Naive thymus-derived CD4-positive, alpha-beta T cell (primary cell): Measurements from ENCODE around the gene WRAP73. TPM values are rescaled to one million over a fixed set of nuclear protein-coding genes. Genes with fewer than 3 reads are reported as not detected.

Source experiments
- ATAC-seq: fragments of 150-1000 bp; cut with Tn5 transposase; 2 replicates; pipeline ENCODE4 v1.10.0; 2021; ENCODE audit warnings: mild to moderate bottlenecking, moderate library complexity
- CTCF ChIA-PET: fragments of 350-600 bp; sonication (Branson Sonifier 250); formaldehyde crosslinking; loops from one replicate; lab custom pipeline; 2021; ENCODE audit warnings: antibody characterized with exemption; lab: Charles Lee
- POLR2A ChIA-PET: fragments of 350-600 bp; sonication (Branson Sonifier 250); formaldehyde crosslinking; loops from one replicate; lab custom pipeline; 2021; ENCODE audit warnings: antibody characterized with exemption, inconsistent platforms; lab: Charles Lee
- DNase-seq, 9 donors: peaks; one replicate each; pipeline versions ENCODE4 v3.0.0 to v3.0.0-alpha.2; 2020 to 2022; ENCODE audit warnings: mixed read lengths in 1 of 9
- H3K27ac ChIP-seq: one replicate; pipeline ENCODE4 v1.7.0; 2013; ENCODE audit warnings: mild to moderate bottlenecking, low read depth, low read length, moderate library complexity
- H3K27me3 ChIP-seq, 2 donors: one replicate each; pipeline ENCODE4 v1.7.0; 2013; ENCODE audit warnings: low read length in 2 of 2, mild to moderate bottlenecking in 2 of 2, moderate library complexity in 2 of 2; ENCODE audit not compliant: control insufficient read depth in 2 of 2, insufficient read depth in 2 of 2
- H3K36me3 ChIP-seq, 3 experiments: 1 replicate in 2 of 3; 2 replicates in 1 of 3; pipeline ENCODE4 v1.7.0; 2013; ENCODE audit warnings: low read length in 3 of 3, mild to moderate bottlenecking in 3 of 3, moderate library complexity in 1 of 3; ENCODE audit not compliant: insufficient read depth in 3 of 3, control insufficient read depth in 2 of 3
- H3K4me1 ChIP-seq, 2 donors: one replicate each; pipeline ENCODE4 v1.7.0; 2013; ENCODE audit warnings: low read length in 2 of 2, mild to moderate bottlenecking in 2 of 2, moderate library complexity in 1 of 2; ENCODE audit not compliant: control insufficient read depth in 2 of 2, insufficient read depth in 2 of 2
- H3K4me3 ChIP-seq: 2 replicates; pipeline ENCODE4 v1.7.0; 2013; ENCODE audit warnings: mild to moderate bottlenecking, low read length
- H3K9me3 ChIP-seq, 3 experiments: 1 replicate in 2 of 3; 2 replicates in 1 of 3; pipeline ENCODE4 v1.7.0; 2013; ENCODE audit warnings: low read length in 3 of 3; ENCODE audit not compliant: control insufficient read depth in 2 of 3
- H3K27ac Mint-ChIP-seq, 9 donors: one replicate each; pipeline ENCODE4 v1.8.0; 2020 to 2022; ENCODE audit warnings: mixed read lengths in 9 of 9, mild to moderate bottlenecking in 8 of 9, moderate library complexity in 5 of 9, inconsistent platforms in 2 of 9
- H3K27me3 Mint-ChIP-seq, 5 donors: one replicate each; pipeline ENCODE4 v1.8.0; 2021 to 2022; ENCODE audit warnings: mixed read lengths in 5 of 5, mild to moderate bottlenecking in 1 of 5
- H3K36me3 Mint-ChIP-seq, 5 donors: one replicate each; pipeline ENCODE4 v1.8.0; 2020 to 2022; ENCODE audit warnings: mixed read lengths in 5 of 5, mild to moderate bottlenecking in 3 of 5, inconsistent platforms in 1 of 5
- H3K4me1 Mint-ChIP-seq, 7 donors: one replicate each; pipeline ENCODE4 v1.8.0; 2020 to 2022; ENCODE audit warnings: mixed read lengths in 7 of 7, mild to moderate bottlenecking in 3 of 7, inconsistent platforms in 1 of 7
- H3K4me3 Mint-ChIP-seq, 10 donors: one replicate each; pipeline ENCODE4 v1.8.0; 2020 to 2022; ENCODE audit warnings: mild to moderate bottlenecking in 10 of 10, mixed read lengths in 10 of 10, moderate library complexity in 6 of 10, inconsistent platforms in 2 of 10
- H3K9me3 Mint-ChIP-seq, 11 donors: one replicate each; pipeline ENCODE4 v1.8.0; 2020 to 2022; ENCODE audit warnings: mixed read lengths in 11 of 11, mild to moderate bottlenecking in 4 of 11, inconsistent platforms in 1 of 11, moderate library complexity in 1 of 11
- intact Hi-C, 2 donors: fragments of 100-400 bp; cut with micrococcal nuclease; formaldehyde crosslinking; loops; one replicate each; pipeline ENCODE4 v1.15.1; 2023
- polyA plus RNA-seq, 2 donors: library from polyadenylated mRNA; unstranded; fragments of 300-500 nt; fragmentation: Illumina TruSeq; gene quantifications; one replicate each; pipeline ENCODE4 v1.2.3, GENCODE V29; 2021
- total RNA-seq, 6 experiments: library from RNA in 5 of 6; stranded (reverse) in 5 of 6; gene quantifications; 1 replicate in 5 of 6; 2 replicates in 1 of 6; pipeline ENCODE4 v1.2.3 and lab custom pipeline; 2021 to 2026

Gene WRAP73
- total and polyA plus RNA-seq, 7 experiments from 2014 or later = 25.5 to 42.0 (median 36.3) TPM

DNA sequence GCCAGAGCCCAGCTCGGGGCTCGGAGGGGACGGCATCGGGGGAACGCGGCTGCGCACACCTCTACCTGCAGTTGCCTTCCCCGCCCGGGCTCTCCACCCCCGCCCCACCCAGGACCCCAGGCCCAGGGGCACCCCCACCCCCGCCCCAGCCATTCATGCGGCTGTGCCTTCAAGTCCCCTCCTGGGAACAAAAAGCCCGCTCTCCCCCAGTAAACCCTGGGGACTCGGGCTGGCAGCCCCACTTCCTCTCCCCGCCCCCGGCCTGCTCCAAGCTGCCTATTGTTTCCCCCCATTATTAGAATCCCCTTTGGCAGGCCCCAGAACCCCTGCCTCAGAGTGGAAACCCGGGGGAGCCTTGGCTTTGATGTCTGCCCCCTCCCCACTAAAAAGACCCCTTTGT, 56.6 kb downstream of the WRAP73 start:
- DNase-seq (no peak), ATAC-seq (no peak)
- peaks cover 6 to 16% of the 10 kb centered on the region in 2 donors for H3K4me1 ChIP-seq
- no peak overlapping the region for H3K4me3 ChIP-seq
- Mint-ChIP-seq H3K4me3 (no peak overlapping the region), H3K27me3 (peaks cover 0 to 2% (median 0%) of the 10 kb centered on the region in 5 donors), H3K27ac (no peak overlapping the region), H3K36me3 (no peaks in the 10 kb centered on the region), H3K4me1 (peaks cover 9 to 17% (median 14%) of the 10 kb centered on the region in 7 donors), H3K9me3 (no peaks in the 10 kb centered on the region)
- no peak overlapping the region for H3K27ac ChIP-seq
- CTCF ChIA-PET = no interaction called here
- H3K27me3 ChIP-seq = no peaks in the 10 kb centered on the region
- POLR2A ChIA-PET = no interaction called here
- H3K36me3 ChIP-seq = no peaks in the 10 kb centered on the region
- no peaks in the 10 kb centered on the region for H3K9me3 ChIP-seq
- intact Hi-C loops = no loop called here

DNA sequence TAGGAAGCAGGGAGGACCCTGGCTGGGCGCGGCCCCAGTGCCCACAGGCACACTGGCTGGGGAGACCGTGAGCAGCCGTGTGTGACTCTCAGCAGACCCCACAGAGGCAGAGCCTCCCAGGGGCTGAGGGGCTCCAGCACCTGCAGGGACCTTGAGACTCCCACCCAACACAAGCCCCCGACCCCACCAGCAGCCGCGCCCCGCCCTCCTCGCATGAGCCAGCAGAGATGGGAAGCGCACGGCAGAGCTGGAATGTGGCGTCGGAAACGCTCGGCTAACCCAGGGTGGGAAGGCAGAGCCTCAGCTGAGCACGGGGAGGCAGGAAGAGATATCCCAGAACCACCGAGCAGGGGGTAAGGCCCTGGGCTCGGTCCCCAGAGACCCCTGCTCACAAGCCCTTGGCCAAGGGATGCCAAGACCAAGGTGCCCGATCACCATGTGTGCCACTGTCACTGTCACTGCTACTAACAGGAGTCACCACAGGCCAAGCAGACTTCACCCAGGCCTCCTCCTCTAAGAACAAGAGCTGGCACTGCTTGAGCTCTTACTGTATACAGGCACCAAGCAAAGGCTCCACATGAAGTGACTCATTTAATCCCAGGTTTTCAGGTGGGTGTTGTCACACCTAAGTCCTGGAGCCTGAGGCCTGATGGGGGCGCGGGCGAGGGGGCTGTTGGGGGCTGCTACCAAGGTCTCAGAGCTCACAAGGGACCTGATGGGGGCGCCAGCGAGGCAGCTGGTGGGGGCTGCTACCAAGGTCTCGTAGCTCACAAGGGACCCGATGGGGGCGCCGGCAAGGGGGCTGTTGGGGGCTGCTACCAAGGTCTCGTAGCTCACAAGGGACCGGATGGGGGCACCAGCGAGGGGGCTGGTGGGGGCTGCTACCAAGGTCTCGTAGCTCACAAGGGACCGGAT, 58.7 kb downstream of the WRAP73 start:
- intact Hi-C loops = no loop called here
- ATAC-seq = no peak
- CTCF ChIA-PET = no interaction called here

DNA sequence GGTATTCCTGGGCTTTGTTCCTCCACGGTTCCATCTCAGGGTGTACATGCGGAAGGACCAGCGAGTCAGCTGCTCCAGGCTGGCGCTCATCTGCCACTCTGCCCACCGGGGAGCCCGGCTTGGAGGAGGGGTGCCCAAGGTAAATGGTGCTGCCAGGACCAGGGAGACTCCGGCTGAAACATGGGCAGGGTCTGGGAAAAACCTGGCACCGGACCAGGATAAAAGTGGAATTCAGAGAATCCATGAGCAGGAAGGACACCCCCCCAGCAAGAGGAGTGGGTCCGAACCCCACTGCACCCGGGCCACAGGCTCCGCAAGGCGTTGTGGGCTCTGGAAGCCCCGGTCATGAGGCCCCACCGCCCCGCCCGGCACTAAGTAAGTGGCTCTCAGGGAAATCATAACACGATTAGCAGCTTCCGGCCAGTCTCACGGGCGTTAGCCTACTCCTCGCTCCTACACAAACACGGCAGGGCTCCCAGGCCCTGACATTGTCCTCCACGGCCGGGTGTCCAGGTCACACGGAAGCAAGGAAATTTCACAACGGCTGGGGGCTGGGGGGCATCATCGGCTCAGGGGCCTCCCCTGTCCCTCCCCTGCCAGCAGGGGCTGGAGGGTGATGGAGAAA, 59.7 kb downstream of the WRAP73 start:
- H3K4me3 ChIP-seq = no peak overlapping the region
- no peaks in the 10 kb centered on the region for H3K27me3 ChIP-seq
- Mint-ChIP-seq H3K4me1 (no peaks in the 10 kb centered on the region), H3K4me3 (no peak overlapping the region), H3K27me3 (no peaks in the 10 kb centered on the region), H3K27ac (no peak overlapping the region), H3K36me3 (no peaks in the 10 kb centered on the region), H3K9me3 (peaks cover 0 to 1% (median 0%) of the 10 kb centered on the region in 11 donors)
- ATAC-seq = no peak
- H3K36me3 ChIP-seq = no peaks in the 10 kb centered on the region
- H3K4me1 ChIP-seq = no peaks in the 10 kb centered on the region
- no peaks in the 10 kb centered on the region for H3K9me3 ChIP-seq
- no peak for DNase-seq
- intact Hi-C loops = no loop called here
- no peak overlapping the region for H3K27ac ChIP-seq
- ChIA-PET POLR2A (no interaction called here), CTCF (no interaction called here)

More for the DNA sequence above, 58.7 kb downstream of the WRAP73 start:
- H3K9me3 ChIP-seq = no peaks in the 10 kb centered on the region
- H3K36me3 Mint-ChIP-seq = no peaks in the 10 kb centered on the region
- no peak overlapping the region for H3K4me3 ChIP-seq
- no peaks in the 10 kb centered on the region for H3K4me1 Mint-ChIP-seq
- H3K9me3 Mint-ChIP-seq = peaks cover 0 to 1% (median 0%) of the 10 kb centered on the region in 11 donors
- DNase-seq = no peak
- no peak overlapping the region for H3K27ac ChIP-seq
- H3K36me3 ChIP-seq = no peaks in the 10 kb centered on the region
- no peak overlapping the region for H3K27ac Mint-ChIP-seq
- no peaks in the 10 kb centered on the region for H3K27me3 Mint-ChIP-seq
- no peaks in the 10 kb centered on the region for H3K4me1 ChIP-seq
- POLR2A ChIA-PET = no interaction called here
- H3K27me3 ChIP-seq = no peaks in the 10 kb centered on the region
- no peak overlapping the region for H3K4me3 Mint-ChIP-seq

DNA sequence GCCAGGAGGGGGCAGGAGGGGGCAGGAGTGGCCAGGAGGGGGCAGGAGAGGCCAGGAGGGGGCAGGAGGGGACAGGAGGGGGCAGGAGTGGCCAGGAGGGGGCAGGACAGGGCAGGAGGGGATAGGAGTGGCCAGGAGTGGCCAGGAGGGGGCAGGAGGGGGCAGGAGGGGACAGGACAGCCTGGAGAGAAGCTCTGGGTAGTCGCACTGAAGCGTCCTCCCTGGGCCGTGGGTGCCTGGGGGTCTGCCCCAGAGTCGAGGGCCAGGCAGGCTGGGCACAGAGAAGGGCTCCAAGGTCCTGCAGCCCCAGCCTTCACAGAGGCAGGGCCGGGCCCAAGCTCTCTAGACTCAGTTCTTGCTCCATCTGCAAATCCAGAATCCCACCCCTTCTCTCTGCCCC, 61.5 kb downstream of the WRAP73 start:
- POLR2A ChIA-PET = no interaction called here
- Histone ChIP-seq H3K27ac (no peak overlapping the region), H3K27me3 (no peaks in the 10 kb centered on the region), H3K36me3 (no peaks in the 10 kb centered on the region), H3K4me1 (no peaks in the 10 kb centered on the region), H3K4me3 (no peak overlapping the region), H3K9me3 (no peaks in the 10 kb centered on the region)
- DNase-seq (no peak), ATAC-seq (no peak)
- Mint-ChIP-seq H3K36me3 (no peaks in the 10 kb centered on the region), H3K4me3 (no peak overlapping the region), H3K9me3 (peaks cover 0 to 1% (median 0%) of the 10 kb centered on the region in 11 donors), H3K4me1 (no peaks in the 10 kb centered on the region), H3K27ac (no peak overlapping the region), H3K27me3 (no peaks in the 10 kb centered on the region)
- CTCF ChIA-PET = no interaction called here
- intact Hi-C loops = loop anchor here in 1 of 2 donors (5.0 kb wide), 1 partner anchor 34 kb away; no protein-coding TSS in a partner anchor

DNA sequence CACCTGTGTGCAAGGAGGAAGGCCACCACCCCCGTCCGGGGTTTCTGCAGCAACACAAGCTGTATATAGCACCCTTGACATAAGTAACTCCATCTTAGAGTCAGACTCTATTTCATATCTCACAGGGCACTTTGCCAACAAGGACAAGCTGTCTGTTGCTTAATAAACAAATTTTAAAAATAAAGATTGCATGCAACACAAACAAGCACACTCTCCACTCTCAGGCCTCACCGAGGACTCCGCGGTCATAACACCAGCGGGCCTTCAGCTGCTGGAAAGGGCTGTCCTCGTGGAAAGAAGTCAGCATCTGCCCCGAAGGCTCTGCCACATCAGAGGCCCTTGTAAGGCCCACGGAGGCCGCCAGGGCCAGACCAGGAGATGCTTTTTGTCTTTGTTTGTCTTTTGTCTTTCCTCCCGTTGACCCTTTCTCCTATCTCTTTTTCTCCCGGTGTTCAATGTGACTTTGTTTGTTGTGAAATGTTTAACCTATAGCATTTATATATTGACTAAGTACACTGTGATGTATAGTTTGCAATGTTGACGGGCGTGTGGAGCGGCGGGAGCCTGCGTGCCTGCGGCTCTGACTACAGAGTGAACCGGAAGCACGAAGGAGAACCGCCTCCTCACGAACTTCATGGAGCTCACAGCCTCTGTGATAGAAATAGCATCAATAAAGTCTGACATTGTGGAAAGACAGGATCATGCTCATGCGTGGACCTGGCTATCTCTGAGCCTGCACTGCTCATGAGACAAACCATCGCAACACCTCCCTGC, 62.7 kb downstream of the WRAP73 start:
- ChIA-PET CTCF (interaction anchor here (1.5 kb wide), 1 partner anchor 10 kb away, joined by 4 read pairs; no protein-coding TSS in a partner anchor), POLR2A (no interaction called here)
- intact Hi-C loops = loop anchor here in 1 of 2 donors (5.0 kb wide), 1 partner anchor 35 kb away; no protein-coding TSS in a partner anchor

DNA sequence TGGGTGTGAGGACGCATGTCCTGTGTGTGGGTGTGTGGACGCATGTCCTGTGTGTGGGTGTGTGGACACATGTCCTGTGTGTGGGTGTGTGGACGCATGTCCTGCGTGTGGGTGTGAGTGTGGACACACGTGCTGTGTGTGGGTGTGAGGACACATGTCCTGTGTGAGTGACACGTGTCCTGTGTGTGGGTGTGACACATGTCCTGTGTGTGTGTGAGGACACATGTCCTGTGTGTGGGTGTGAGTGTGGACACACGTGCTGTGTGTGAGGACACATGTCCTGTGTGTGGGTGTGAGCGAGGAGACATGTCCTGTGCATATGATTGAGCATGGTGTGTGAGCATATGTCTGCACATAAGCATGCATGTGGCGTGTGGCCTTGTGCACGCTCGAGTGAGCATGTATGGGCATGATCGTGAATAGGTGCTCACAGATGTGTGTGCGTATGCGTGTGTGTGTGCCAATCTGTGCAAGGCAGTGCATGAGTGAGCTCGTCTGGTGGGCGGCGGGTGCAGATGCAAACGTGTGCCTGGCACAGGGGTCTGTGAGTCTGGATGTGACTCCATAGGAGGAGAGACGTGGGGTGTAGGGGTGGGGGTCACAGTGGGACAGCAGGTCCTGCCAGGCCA, 63.8 kb downstream of the WRAP73 start:
- DNase-seq (no peak), ATAC-seq (no peak)
- Mint-ChIP-seq H3K9me3 (peaks cover 0 to 2% (median 0%) of the 10 kb centered on the region in 11 donors), H3K36me3 (no peaks in the 10 kb centered on the region), H3K4me3 (no peak overlapping the region), H3K27me3 (no peaks in the 10 kb centered on the region), H3K27ac (no peak overlapping the region), H3K4me1 (no peaks in the 10 kb centered on the region)
- ChIA-PET POLR2A (no interaction called here), CTCF (no interaction called here)
- Histone ChIP-seq H3K4me1 (no peaks in the 10 kb centered on the region), H3K4me3 (no peak overlapping the region), H3K27me3 (no peaks in the 10 kb centered on the region), H3K36me3 (no peaks in the 10 kb centered on the region), H3K27ac (no peak overlapping the region), H3K9me3 (no peaks in the 10 kb centered on the region)
- intact Hi-C loops = loop anchor here in 1 of 2 donors (5.0 kb wide), 1 partner anchor 36 kb away; no protein-coding TSS in a partner anchor

More for the DNA sequence above, 62.7 kb downstream of the WRAP73 start:
- Histone ChIP-seq H3K9me3 (no peaks in the 10 kb centered on the region), H3K27me3 (no peaks in the 10 kb centered on the region), H3K27ac (no peak overlapping the region), H3K4me3 (no peak overlapping the region), H3K4me1 (no peaks in the 10 kb centered on the region), H3K36me3 (no peaks in the 10 kb centered on the region)
- Mint-ChIP-seq H3K4me3 (no peak overlapping the region), H3K4me1 (no peaks in the 10 kb centered on the region), H3K9me3 (peaks cover 0 to 2% (median 0%) of the 10 kb centered on the region in 11 donors), H3K36me3 (no peaks in the 10 kb centered on the region), H3K27me3 (no peaks in the 10 kb centered on the region), H3K27ac (no peak overlapping the region)
- DNase-seq (no peak), ATAC-seq (no peak)
